HG03565 (cell line): ENCODE results near the gene GGN.
"Not testable (repeated sequence)": the region's sequence is repeated elsewhere in the genome, so short reads cannot be mapped to it uniquely, and the experiment has no call there.

Source experiments
- ATAC-seq: cut with Tn5 transposase; IDR thresholded peaks from one replicate; pipeline ENCODE4 v1.9.1; 2021; ENCODE audit warnings: mild to moderate bottlenecking, moderate library complexity; ENCODE audit not compliant: unreplicated experiment

The GGN gene

DNA sequence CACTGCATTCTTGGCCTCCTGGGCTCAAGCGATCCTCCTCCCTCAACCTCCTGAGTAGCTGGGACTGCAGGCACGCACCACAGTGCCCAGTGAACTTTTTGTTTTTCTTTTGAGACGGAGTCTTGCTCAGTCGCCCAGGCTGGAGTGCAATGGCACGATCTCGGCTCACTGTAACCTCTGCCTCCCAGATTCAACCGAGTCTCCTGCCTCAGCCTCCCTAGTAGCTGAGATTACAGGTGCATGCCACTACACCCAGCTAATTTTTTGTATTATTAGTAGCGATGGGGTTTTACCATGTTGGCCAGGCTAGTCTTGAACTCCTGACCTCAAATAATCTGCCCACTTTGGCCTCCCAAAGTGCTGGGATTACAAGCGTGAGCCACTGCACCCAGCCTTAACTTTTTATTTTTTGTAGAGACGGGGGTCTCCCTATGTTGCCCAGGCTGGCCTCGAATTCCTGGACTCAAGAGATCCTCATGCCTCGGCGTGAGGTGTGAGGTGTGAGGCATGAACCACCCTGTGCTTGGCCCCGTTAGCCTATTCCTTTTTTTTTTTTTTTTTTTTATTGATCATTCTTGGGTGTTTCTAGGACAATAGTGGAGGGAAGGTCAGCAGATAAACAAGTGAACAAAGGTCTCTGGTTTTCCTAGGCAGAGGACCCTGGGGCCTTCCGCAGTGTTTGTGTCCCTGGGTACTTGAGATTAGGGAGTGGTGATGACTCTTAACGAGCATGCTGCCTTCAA is 24.7 kb downstream of the GGN start:
- ATAC-seq: not testable (repeated sequence)

DNA sequence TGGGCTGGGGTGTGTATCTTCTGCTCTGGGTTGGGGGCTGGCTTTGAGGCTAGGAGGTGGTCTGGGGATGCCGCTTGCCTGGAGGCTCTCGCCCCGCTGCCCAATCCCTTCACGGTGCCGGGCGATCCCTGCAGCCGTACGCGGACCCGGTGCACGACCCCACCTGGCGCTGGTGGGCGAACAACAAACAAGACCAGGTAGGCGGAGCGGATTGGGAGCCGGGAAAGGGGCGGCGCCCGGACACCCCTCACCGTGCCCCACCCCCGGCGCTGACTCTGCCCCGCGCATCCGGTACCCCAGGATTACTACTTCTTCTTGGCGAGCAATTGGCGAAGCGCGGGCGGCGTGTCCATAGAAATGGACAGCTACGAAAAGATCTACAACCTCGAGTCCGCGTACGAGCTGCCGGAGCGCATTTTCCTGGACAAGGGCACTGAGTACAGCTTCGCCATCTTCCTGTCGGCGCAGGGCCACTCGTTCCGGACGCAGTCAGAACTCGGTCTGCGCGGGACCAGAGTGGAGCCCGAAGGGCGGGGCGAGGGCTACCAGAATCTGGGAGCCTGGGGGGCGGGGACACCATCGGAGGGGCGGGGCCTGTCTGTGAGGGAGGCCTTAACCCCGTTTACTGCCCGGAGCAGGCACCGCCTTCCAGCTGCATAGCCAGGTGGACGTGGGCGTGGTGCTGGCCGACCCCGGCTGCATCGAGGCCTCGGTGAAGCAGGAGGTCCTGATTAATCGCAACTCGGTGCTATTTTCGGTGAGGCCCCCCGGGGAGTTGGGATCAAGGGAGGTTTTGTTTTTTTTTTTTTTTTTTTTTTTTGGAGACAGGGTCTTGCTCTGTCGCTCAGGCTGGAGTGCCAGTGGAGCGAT is 25.5 kb downstream of the GGN start:
- no peak for ATAC-seq

DNA sequence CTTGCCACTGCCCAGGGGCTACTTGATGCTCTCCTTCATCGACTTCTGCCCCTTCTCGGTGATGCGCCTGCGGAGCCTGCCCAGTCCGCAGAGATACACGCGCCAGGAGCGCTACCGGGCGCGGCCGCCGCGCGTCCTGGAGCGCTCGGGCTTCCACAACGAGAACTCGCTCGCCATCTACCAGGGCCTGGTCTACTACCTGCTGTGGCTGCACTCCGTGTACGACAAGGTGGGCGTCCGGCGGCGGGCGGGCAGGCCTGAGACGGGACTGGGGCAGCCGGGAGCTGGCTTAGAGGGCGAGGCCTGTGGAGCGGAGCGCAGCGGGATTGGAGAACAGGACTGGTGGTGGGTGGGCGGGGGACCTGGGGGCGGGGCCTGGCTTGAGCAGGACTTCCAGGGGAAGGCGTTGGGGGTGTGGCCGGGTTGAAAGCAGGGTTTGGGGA is 26.2 kb downstream of the GGN start:
- ATAC-seq: no peak

- no peak for ATAC-seq
These were observed 26.8 kb downstream of the GGN start for GRCh38 chr19:38360839-38361631.

DNA sequence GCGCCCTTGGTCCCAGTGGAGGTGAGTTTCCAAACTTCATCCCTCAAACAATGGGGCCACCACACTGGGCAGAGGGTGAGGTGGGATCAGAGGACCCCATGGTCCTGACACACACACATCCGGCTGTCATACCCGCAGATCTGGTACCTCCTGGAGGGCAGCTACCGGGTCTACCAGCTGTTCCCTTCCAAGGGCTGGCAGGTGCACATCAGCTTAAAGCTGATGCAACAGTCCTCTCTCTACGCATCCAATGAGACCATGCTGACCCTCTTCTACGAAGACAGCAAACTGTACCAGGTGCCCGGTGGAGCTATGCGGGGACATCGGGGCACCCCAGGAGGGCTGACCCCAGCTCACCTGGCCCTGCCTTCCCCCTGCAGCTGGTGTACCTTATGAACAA is 27.5 kb downstream of the GGN start:
- no peak for ATAC-seq

DNA sequence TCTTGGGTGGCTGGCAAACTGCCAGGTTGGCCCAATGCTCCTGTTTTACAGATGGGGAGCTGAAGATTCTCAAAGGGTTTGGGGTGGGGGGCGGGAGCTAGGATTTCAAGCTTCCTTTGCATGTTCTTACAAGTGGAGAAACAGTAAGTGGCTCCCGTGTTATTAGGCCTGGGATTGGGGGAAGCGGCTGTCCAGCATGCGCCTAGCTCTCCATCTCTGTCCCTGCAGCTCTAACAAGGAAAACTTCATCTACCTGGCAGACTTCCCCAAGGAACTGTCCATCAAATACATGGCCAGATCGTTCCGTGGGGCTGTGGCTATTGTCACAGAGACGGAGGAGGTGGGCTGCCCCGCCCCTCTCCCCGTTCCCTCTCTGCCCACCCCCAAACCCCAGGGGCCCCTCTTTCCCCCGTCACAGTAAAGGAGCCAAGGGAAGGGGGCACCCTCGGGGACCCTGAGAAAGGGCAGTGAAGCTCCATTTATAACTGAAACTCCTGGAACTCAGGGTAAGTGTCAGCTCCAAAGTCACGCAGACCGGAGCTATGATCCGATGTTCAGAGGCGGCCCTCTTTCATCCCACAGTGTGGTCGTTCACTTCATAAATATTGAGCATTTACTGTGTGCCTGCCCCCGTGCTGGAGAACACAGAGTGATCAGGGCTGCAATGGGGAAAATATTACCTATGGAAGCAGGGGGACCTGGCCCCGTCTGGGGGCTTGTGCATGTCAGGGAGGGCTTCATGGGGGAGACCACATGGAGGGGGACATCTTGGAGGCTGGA is 28.4 kb downstream of the GGN start:
- no peak for ATAC-seq

GRCh38 chr19:38358071-38358470 is 29.8 kb downstream of the GGN start:
- ATAC-seq: no peak

GRCh38 chr19:38355728-38356725 is 31.8 kb downstream of the GGN start:
- ATAC-seq: no peak

DNA sequence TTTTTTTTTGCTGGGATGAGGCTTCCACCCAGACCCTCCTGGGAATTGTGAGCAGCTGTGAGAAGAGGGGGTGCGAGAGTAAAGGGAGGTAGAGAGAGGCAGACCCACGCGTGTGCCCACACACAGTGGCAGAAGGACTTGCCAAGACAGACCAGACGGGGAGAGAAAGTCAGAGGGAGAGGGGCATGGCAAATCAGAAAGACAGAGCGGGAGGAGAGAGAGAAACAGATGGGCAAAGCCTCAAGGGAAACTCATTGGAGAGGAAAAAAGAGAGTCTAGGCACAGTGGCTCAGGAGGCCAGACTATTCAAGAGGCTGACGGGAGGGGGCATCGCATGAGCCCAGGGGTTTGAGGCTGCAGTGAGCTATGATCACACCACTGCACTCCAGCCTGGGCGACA is 35.2 kb downstream of the GGN start:
- no peak for ATAC-seq

GRCh38 chr19:38351865-38352395 is 35.9 kb downstream of the GGN start:
- no peak for ATAC-seq

- ATAC-seq: no peak
These were observed 37.0 kb downstream of the GGN start for GRCh38 chr19:38350883-38351282.

DNA sequence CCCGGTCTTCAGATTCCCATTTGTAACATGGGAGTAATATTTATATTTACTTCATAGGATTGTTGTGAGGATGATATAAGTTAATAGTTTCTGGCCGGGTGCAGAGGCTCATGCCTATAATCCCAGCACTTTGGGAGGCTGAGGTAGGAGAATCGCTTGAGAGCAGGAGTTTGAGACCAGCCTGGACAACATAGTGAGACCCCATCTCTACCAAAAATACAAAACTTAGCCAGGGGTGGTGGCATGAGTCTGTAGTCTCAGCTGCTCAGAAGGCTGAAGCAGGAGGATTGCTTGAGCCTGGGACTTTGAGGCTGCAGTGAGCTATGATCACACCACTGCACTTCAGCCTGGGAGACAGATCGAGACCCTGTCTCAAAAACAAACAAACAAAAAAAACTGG is 41.0 kb downstream of the GGN start:
- ATAC-seq: no peak

DNA sequence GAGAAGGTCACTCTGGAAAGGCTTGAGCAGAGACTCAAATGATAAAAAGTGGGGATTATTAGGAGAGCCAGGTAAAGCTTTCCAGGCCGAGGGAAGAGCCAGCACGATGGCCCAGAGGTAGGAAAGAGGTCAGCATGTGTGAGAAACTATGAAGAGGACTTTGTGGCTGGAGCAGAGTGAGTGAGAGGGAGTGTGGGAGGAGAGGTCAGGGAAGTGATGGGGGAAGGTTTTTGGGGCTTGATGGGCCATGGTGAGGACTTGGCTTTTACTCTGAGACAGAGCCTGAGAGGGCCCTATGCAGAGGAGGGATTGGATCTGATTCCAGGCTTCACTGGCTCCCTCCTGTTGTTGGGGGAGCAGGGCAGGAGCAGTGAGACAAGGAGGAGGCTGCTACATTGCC is 46.9 kb downstream of the GGN start:
- no peak for ATAC-seq

DNA sequence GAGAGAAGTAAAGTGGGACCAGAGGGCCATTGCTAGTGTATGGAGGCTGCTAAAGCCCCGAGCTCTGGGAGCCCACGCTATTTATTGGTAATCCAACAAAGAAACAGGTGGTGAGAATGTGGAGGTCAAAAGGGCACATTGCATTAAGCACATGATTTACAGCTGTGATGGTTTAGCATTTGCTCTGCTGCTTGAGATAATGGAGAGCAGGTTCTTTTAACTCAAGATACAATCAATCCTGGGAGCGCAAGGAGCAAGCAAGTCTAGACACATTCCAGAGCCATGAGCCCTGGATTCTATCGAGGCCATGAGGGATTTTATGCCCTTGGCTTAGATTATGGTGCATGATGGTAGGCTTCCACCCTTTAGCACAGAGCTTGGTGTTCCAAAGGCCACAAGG is 48.8 kb downstream of the GGN start:
- ATAC-seq: not testable (repeated sequence)

GRCh38 chr19:38337360-38337653 is 50.5 kb downstream of the GGN start:
- ATAC-seq: no peak

GRCh38 chr19:38336638-38337359 is 51.0 kb downstream of the GGN start:
- ATAC-seq: peak; percentile 35

- ATAC-seq: peak; percentile 50
These were observed 51.7 kb downstream of the GGN start for GRCh38 chr19:38335949-38336637.
